Ascending aorta (tissue), 2 donors: ENCODE results near the gene USP12. TPM values are rescaled to one million over a fixed set of nuclear protein-coding genes. Genes with fewer than 3 reads are reported as not detected.
"Not testable (repeated sequence)": the region's sequence is repeated elsewhere in the genome, so short reads cannot be mapped to it uniquely, and the experiment has no call there.

Experiments used
- DNase-seq, 2 donors: peaks; one replicate each; pipeline ENCODE4 v3.0.0-alpha.2; 2019; ENCODE audit warnings: low spot score in 2 of 2
- H3K27ac ChIP-seq, 2 donors: fragments of 200-600 bp; sonication (generic); one replicate each; pipeline ENCODE4 v1.5.1; 2016 to 2017; ENCODE audit warnings: mild to moderate bottlenecking in 1 of 2
- H3K27me3 ChIP-seq: fragments of 200-600 bp; sonication (generic); one replicate; pipeline ENCODE4 v1.5.1; 2017
- H3K36me3 ChIP-seq, 2 donors: fragments of 200-600 bp; sonication (generic); one replicate each; pipeline ENCODE4 v1.5.1; 2016
- H3K4me1 ChIP-seq, 2 donors: fragments of 200-600 bp; sonication (generic); one replicate each; pipeline ENCODE4 v1.5.1; 2016 to 2017; ENCODE audit warnings: mild to moderate bottlenecking in 1 of 2
- H3K4me3 ChIP-seq, 2 donors: fragments of 200-600 bp; sonication (generic); one replicate each; pipeline ENCODE4 v1.5.1; 2016 to 2017; ENCODE audit warnings: mild to moderate bottlenecking in 1 of 2
- H3K9me3 ChIP-seq, 2 donors: fragments of 200-600 bp; sonication (generic); one replicate each; pipeline ENCODE4 v1.5.1; 2016
- intact Hi-C: fragments of 100-400 bp; cut with DNase I; formaldehyde crosslinking; loops from one replicate; pipeline ENCODE4 v1.15.1; 2023
- total RNA-seq: library from RNA; depleted of rRNA; stranded (reverse); fragments of >200 nt; gene quantifications from one replicate; pipeline ENCODE4 v1.1.0, GENCODE V29; 2016
- TF ChIP-seq, protein P1 (sequence below), 3 experiments: fragments of 200-600 bp in 2 of 3; fragments of 450-650 bp in 1 of 3; sonication (generic) in 2 of 3; IDR thresholded peaks; one replicate each; pipeline ENCODE4 v1.5.1; 2016 to 2019; ENCODE audit warnings: antibody characterized with exemption in 3 of 3, mild to moderate bottlenecking in 1 of 3, moderate library complexity in 1 of 3

Gene USP12
- total RNA-seq, 1 donor from 2014 or later, result 8.7 TPM

DNA sequence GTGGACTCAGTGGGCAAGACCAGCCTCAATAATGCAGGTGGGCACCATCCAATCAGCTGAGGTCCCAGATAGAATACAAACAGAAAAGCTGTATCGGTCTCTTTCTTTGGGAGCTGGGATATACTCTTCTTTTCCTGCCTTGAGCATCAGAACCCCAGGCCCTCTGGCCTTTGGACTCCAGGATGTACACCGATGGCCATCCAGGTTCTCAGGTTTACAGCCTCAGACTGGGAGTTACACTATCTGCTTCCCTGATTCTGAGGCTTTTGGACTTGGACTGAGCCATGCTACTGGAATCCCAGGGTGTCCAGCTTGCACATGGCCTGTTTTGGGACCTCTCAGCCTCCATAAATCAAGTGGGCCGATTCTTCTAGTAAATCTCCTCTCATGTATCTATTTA lies 27.6 kb upstream of the USP12 start:
- intact Hi-C loops, result no loop called here
- no peak for DNase-seq
- no peaks in the 10 kb centered on the region for H3K9me3 ChIP-seq
- H3K4me3 ChIP-seq, result no peak overlapping the region
- H3K27ac ChIP-seq, result no peak overlapping the region
- no peaks in the 10 kb centered on the region for H3K4me1 ChIP-seq
- no peaks in the 10 kb centered on the region for H3K27me3 ChIP-seq
- no peaks in the 10 kb centered on the region for H3K36me3 ChIP-seq
- TF ChIP-seq, protein P1, sequence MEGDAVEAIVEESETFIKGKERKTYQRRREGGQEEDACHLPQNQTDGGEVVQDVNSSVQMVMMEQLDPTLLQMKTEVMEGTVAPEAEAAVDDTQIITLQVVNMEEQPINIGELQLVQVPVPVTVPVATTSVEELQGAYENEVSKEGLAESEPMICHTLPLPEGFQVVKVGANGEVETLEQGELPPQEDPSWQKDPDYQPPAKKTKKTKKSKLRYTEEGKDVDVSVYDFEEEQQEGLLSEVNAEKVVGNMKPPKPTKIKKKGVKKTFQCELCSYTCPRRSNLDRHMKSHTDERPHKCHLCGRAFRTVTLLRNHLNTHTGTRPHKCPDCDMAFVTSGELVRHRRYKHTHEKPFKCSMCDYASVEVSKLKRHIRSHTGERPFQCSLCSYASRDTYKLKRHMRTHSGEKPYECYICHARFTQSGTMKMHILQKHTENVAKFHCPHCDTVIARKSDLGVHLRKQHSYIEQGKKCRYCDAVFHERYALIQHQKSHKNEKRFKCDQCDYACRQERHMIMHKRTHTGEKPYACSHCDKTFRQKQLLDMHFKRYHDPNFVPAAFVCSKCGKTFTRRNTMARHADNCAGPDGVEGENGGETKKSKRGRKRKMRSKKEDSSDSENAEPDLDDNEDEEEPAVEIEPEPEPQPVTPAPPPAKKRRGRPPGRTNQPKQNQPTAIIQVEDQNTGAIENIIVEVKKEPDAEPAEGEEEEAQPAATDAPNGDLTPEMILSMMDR (IDR thresholded peaks at IDR 0.05), result no peak

DNA sequence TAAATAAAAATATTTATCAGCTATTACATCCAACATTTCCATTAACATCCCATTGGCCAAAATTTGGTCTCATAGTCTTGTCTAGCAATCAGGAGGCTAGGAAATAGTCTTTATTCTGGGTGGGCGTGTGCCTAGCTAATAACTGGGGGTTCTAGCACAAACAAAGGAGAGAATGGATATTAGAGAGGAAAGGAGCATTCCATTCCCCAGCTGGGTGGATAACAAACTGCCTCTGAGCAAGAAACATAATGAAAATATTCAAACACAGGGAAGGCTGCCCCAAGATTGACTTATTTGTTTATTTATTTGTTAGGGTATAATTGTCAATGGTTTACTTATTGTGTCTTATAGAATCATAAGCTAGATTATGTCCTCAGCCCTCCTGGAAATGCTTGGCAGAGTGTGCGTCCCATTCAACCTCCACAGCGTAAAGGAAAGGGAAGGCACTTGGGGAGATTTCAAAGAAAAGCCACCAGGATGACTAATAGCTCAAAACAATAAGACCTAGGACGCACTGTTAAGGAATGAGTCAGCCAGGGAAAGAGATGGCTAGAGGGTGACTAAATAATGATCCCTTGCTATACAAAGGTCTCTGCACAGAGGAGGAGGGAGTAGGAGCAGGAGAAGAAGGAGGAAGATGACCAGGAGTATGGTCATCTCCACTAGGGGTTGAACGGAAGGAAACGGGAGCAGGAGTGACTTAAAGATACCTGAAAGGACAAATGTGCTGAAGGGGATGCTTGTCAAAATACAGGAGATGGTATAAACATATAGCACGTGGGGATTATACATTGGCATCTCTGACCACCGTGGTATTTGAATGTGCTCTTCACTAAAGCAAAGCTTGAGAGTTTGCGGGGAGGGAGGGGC lies 23.5 kb upstream of the USP12 start:
- Histone ChIP-seq H3K27ac (no peak overlapping the region), H3K4me1 (no peaks in the 10 kb centered on the region), H3K4me3 (no peak overlapping the region), H3K27me3 (no peaks in the 10 kb centered on the region), H3K9me3 (no peaks in the 10 kb centered on the region), H3K36me3 (no peaks in the 10 kb centered on the region)
- TF ChIP-seq, protein P1 (IDR thresholded peaks at IDR 0.05), result no peak
- no peak for DNase-seq
- intact Hi-C loops, result no loop called here

DNA sequence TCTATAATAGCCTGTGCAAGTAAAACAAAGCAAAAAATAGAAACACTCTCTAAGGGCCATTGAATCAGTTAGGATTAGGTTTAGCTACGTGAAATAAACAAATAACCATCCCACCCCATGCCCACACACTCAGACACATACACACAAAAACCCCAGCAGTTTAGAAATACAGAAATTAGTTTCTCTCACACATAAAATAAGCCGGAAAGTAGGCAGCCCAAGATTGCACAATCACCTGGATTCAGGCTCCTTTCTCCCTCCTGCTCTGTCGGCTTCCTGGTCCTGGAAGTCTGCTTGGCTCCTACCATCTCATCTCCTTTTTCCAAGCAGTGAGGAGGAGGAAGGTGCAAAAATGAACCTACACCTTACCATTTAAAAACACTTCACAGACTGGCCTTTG lies 22.6 kb upstream of the USP12 start:
- no peaks in the 10 kb centered on the region for H3K27me3 ChIP-seq
- no peak for DNase-seq
- TF ChIP-seq, protein P1 (IDR thresholded peaks at IDR 0.05), result no peak
- H3K4me3 ChIP-seq, result no peak overlapping the region
- no peaks in the 10 kb centered on the region for H3K36me3 ChIP-seq
- H3K27ac ChIP-seq, result no peak overlapping the region
- intact Hi-C loops, result no loop called here
- no peaks in the 10 kb centered on the region for H3K4me1 ChIP-seq
- H3K9me3 ChIP-seq, result no peaks in the 10 kb centered on the region

DNA sequence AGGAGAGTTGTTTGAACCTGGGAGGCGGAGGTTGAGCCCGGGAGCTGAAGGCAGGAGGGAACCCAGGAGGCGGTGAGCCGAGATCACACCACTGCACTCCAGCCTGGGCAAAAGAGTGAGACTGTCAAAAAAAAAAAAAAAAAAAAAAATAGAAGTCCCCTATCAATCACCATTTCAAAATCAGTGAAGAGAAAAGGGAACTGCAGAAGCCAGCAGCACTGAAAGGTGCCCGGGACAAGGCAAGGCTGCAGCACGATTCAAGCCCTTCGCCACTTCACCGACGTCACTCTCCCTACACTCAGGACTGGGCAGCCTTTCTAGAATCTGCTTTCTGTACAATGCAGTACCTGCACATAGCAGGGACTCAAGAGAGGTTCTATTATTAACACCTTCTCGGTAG lies 21.9 kb upstream of the USP12 start:
- H3K36me3 ChIP-seq, result no peaks in the 10 kb centered on the region
- no peak overlapping the region for H3K4me3 ChIP-seq
- H3K4me1 ChIP-seq, result no peaks in the 10 kb centered on the region
- H3K27ac ChIP-seq, result no peak overlapping the region
- no peaks in the 10 kb centered on the region for H3K27me3 ChIP-seq
- no peaks in the 10 kb centered on the region for H3K9me3 ChIP-seq
- intact Hi-C loops, result no loop called here
- TF ChIP-seq, protein P1 (IDR thresholded peaks at IDR 0.05), result no peak
- DNase-seq, result no peak

DNA sequence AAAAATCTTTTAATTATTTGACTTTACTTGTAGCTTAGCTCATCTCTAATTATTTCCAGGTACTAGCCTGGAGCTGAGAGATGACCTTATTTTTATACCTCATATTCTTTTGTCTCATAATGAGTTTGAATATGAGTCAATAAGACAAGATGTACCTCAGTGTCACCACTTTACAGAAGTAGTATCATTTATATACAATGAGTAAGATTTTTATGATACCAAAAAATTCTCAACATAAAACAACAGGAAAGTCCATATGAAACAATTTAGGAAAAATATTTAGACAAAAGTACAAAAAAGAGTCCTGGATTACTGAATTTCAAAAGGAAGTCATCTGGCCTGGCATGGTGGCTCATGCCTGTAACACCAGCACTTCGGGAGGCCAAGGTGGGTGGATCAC lies 21.4 kb upstream of the USP12 start:
- no peak overlapping the region for H3K27ac ChIP-seq
- no peaks in the 10 kb centered on the region for H3K27me3 ChIP-seq
- no peaks in the 10 kb centered on the region for H3K36me3 ChIP-seq
- TF ChIP-seq, protein P1 (IDR thresholded peaks at IDR 0.05), result no peak
- H3K9me3 ChIP-seq, result no peaks in the 10 kb centered on the region
- intact Hi-C loops, result no loop called here
- no peak overlapping the region for H3K4me3 ChIP-seq
- H3K4me1 ChIP-seq, result no peaks in the 10 kb centered on the region
- DNase-seq, result no peak

DNA sequence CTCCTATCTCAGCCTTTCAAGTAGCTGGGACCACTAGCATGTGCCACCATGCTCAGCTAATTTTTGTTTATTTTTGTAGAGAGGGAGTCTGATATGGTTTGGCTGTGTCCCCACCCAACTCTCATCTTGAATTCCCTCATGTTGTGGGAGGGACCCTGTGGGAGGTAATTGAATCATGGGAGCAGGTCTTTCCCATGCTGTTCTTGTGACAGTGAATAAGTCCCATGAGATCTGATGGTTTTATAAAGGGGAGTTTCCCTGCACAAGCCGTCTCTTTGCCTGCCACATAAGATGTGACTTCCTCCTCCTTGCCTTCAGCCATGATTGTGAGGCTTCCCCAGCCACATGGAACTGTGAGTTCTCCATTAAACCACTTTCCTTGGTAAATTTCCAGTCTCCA lies 20.8 kb upstream of the USP12 start:
- H3K4me3 ChIP-seq, intact Hi-C loops, H3K4me1 ChIP-seq, DNase-seq, H3K9me3 ChIP-seq, H3K27me3 ChIP-seq, H3K36me3 ChIP-seq, H3K27ac ChIP-seq: not testable (repeated sequence)
